Stimulated activated CD8-positive, alpha-beta memory T cell treated with anti-CD3 and anti-CD28 coated beads, Interleukin-7, amount 100 ng/mL, for 4 hours (primary cell): ENCODE measurements around the gene MBTPS1.

ENCODE experiments used
- DNase-seq, 2 donors: peaks; one replicate each; pipeline ENCODE4 v3.0.0-alpha.2; 2020; ENCODE audit warnings: low read depth in 2 of 2

The MBTPS1 gene

GRCh38 chr16:84098939-84099338, 17.8 kb downstream of the MBTPS1 start:
- no peak for DNase-seq

- no peak for DNase-seq
These were observed 20.2 kb downstream of the MBTPS1 start for GRCh38 chr16:84096447-84097005.

DNA sequence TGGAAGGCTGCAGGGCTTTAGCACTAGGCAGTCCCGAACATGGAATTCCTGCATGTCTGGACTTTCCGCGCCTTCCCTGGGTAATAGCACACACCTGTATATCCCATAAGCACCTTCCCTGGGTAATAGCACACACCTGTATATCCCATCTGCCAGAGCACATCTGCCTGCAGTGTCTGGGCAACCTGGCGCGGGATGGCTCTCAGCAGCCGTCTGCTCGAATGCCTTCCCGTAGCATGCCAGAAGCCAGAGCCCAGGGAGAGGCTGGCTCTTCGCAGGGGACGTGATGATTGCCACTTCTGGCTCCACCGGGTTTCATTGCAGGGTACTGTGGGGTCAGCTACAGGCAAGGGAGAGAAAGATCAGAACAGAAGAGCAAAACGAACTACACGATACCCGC, 21.3 kb downstream of the MBTPS1 start:
- no peak for DNase-seq

DNA sequence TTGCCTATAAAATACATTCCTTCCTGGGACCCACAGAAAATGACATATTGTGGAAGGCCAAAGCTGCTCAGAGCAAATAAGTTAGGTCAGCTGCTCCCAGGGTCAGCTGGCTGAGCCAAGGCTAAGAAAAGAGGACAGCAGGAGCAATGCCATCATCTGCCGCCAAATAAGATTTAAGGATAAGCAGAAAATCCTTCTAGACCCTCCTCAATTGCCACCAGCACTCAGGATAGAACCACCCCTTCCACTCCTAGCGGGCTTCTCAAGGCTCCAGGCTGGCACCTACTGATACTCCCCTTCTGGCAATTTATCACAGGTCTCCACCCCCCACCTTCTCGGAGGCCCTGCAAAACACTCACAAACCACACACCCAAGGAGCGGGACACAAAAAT, 22.9 kb downstream of the MBTPS1 start:
- no peak for DNase-seq

- no peak for DNase-seq
These were observed 23.4 kb downstream of the MBTPS1 start for GRCh38 chr16:84093120-84093878.

DNA sequence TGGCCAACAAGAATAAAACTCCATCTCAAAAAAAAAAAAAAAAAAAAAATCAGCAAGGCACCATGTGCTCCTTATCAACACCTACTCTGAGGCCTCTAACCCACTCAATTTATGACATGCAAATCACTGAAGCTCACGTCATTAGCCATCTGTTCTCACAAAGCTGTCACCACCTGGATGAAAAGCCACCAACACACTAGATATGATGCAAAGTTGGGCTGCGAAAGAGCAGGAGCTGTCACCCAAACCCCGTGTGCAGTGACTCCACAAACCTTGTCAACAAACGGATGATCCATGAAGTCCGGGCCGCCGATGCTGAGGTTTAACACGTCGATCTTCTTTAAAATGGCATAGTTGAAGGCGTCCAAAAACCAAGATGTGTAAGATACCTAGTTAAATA, 25.3 kb downstream of the MBTPS1 start:
- DNase-seq: no peak

- DNase-seq: no peak
These were observed 26.5 kb downstream of the MBTPS1 start for GRCh38 chr16:84090211-84090610.

DNA sequence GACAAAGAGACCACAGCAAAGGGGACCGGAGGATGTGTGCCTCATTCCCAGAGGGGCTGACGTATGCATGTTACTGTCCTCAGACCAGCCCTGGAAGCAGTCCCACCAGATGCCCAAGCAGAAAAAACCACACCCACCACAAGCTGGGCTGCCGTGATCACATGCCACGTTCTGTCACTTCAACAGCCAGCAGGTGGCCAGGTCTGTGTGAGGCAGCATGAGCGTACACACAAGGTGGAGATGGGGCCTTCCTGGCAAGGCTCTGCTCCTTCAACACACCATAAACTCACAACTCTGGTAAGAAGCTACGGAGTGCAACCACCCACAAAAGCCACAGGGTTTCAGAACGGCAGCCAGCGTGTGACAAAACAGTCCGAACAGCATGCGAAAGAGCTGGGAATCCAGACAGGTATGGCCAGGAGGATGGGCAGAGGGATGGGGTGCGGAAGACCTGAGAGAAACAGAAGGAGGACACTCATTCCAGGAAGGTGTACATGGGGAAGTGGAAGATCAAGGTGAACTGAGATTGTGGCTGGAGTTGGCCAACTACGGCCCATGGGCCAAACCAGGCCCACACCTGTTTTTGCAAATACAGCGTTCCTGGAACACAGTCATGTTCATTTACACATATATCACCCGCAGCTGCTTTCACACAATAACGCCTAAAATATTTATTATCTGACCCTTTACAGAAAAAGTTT, 27.9 kb downstream of the MBTPS1 start:
- DNase-seq: peak; percentile 3 to 8

GRCh38 chr16:84087466-84088151, 29.1 kb downstream of the MBTPS1 start:
- DNase-seq: no peak

DNA sequence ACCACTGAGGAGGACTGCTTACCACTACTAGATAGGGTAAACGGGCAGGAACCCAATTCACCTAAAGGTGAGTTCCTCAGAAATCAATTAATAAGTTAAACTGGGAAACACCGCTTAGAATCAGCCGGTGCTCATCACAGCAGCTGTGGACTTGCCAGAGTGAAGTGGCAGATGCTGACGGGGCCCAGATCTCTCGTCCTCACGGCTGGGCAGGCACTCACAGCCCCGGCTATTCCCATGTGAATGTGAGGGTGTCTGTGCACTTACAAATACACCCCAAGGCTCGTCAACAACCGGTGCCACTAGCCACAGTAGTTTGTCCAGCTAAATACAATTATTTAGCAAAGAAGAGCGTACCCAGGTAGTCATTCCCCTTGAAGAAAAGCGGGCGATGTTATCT, 29.7 kb downstream of the MBTPS1 start:
- DNase-seq: no peak

DNA sequence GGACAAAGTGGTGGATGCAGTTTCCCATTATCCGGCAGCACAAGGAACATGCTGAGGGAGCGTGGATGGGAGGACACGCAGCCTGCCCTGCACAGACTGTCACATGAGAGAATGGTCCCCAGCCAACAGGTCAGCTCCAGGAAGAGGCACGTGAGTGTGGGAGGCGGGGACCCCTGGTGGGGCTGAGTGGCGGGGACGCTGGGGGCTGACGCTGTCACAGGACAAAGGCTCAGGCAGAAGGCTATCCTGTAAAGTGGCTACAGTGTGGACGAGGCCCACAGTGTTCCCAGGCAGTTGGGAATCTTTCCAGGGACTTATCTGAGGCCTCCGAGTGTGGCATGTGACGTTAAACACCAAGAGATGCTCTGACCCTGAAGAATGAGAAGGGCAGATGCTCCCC, 30.4 kb downstream of the MBTPS1 start:
- DNase-seq: no peak

DNA sequence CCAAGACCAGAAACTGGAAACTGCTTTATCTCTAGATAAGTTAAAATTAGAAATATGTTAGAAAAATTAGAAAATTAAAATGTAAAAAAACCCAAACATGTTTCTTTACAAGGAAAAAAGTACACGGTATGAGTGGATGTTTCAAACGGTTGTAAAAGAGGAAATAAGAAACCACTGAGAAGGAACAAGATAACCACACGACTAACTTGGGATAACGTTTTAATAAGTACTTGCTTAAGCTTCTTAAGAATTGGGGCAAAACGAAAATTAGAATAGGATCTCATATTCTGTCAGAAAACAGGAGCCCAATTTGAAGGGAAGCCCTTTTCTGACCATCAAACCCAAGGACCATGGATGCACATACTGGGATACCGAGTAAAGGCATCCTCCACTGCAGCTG, 31.0 kb downstream of the MBTPS1 start:
- DNase-seq: no peak

- no peak for DNase-seq
These were observed 31.5 kb downstream of the MBTPS1 start for GRCh38 chr16:84085271-84085667.

GRCh38 chr16:84084570-84085270, 32.0 kb downstream of the MBTPS1 start:
- DNase-seq: peak; percentile 42 to 49

- no peak for DNase-seq
These were observed 33.7 kb downstream of the MBTPS1 start for GRCh38 chr16:84082835-84083569.

GRCh38 chr16:84082110-84082509, 34.6 kb downstream of the MBTPS1 start:
- DNase-seq: no peak

GRCh38 chr16:84081446-84081989, 35.2 kb downstream of the MBTPS1 start:
- no peak for DNase-seq

- no peak for DNase-seq
These were observed 35.9 kb downstream of the MBTPS1 start for GRCh38 chr16:84080813-84081212.

DNA sequence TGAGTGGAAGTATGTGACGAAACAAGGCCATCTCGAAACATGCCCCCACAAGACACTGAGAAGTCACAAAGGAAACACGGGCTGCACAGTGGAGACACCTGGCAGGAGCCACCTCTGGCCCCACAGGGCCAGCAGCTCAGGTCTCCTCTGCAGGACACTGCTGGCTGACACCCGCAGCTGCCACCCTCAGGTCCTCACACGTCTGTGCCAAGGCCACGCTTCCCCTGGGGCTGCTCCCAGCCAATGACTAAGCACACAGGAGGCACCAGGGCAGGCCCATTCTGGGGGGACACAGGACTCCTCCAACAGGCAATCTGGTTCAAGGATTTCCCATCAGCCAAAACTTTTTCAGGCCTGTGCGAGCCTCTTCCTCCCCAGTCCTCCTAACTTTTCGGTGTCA, 36.4 kb downstream of the MBTPS1 start:
- DNase-seq: no peak

- no peak for DNase-seq
These were observed 37.1 kb downstream of the MBTPS1 start for GRCh38 chr16:84079664-84080063.

DNA sequence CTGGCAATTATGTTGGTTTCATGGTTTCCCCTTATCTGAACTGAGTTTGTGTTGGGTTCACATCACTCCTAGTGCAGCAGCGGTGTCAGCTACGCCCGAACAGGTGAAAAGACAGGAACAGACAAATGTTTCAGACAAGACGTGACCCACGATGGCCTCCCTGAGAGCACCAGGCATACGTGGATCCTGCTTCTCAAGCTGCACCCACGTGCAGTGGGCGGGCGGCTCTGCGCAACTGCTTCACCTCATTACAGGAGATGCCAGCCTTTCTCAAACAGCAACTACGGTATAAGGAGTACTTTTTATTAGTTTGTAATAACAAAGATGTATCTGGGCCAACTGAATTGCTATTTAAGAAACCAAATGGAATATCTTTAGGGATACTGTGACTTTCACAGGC, 41.4 kb downstream of the MBTPS1 start:
- DNase-seq: no peak
